Panc1 (cell line): ENCODE data around the gene CLEC2L.

Source experiments
- POLR2AphosphoS5 ChIP-seq: IDR thresholded peaks from 2 replicates; pipeline ENCODE4 v1.6.1; 2012; ENCODE audit warnings: mild to moderate bottlenecking, low read depth, low read length, moderate library complexity
- REST ChIP-seq, 2 experiments: IDR thresholded peaks; 2 replicates each; pipeline ENCODE4 v1.6.1; 2011 to 2012; ENCODE audit warnings: low read depth in 2 of 2, control low read depth in 1 of 2, low read length in 1 of 2, mild to moderate bottlenecking in 1 of 2, moderate library complexity in 1 of 2; ENCODE audit not compliant: insufficient read depth in 1 of 2
- SIN3A ChIP-seq: IDR thresholded peaks from 2 replicates; pipeline ENCODE4 v1.6.1; 2012; ENCODE audit warnings: low read depth, mild to moderate bottlenecking, low read length, moderate library complexity, borderline replicate concordance; ENCODE audit not compliant: insufficient read depth
- TCF7L2 ChIP-seq: IDR thresholded peaks from 2 replicates; pipeline ENCODE4 v1.6.1; 2011; ENCODE audit warnings: mild to moderate bottlenecking, low read depth, low read length, inconsistent platforms
- TF ChIP-seq, protein P1 (sequence below): fragments of 450-650 bp; IDR thresholded peaks from 2 replicates; pipeline ENCODE4 v1.5.1; 2017; ENCODE audit warnings: mild to moderate bottlenecking

DNA sequence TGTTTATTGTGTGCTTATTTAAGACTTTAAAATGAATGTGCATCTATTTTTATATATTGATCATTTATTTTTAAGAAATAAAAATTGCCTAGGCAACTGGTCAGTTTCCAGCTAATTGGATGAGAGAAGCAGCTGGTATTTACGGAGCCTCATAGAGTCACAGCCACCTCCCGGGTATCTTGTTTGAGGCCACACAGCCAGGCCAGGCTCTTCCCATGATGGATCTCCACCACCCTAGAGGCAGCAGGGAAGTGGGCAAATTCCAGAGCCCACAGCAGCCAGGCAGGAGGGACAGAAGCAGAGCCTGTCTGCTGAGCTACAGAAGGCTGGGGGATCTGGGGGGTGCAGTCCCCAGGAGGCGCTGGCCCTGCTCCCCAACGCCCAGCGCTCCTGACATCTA, 61.6 kb downstream of the CLEC2L start:
- TF ChIP-seq, protein P1, sequence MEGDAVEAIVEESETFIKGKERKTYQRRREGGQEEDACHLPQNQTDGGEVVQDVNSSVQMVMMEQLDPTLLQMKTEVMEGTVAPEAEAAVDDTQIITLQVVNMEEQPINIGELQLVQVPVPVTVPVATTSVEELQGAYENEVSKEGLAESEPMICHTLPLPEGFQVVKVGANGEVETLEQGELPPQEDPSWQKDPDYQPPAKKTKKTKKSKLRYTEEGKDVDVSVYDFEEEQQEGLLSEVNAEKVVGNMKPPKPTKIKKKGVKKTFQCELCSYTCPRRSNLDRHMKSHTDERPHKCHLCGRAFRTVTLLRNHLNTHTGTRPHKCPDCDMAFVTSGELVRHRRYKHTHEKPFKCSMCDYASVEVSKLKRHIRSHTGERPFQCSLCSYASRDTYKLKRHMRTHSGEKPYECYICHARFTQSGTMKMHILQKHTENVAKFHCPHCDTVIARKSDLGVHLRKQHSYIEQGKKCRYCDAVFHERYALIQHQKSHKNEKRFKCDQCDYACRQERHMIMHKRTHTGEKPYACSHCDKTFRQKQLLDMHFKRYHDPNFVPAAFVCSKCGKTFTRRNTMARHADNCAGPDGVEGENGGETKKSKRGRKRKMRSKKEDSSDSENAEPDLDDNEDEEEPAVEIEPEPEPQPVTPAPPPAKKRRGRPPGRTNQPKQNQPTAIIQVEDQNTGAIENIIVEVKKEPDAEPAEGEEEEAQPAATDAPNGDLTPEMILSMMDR: no peak
- no peak for TF ChIP-seq POLR2AphosphoS5
- no peak for TF ChIP-seq TCF7L2
- TF ChIP-seq SIN3A: no peak
- TF ChIP-seq REST (IDR thresholded peaks at IDR 0.05; ENCODE audit: insufficient read depth in 1 of 2, low read depth in 2 of 2, low read length in 1 of 2): no peak
